GM19043 (cell line): Measurements from ENCODE around the gene EXOC6.

Source experiments
- ATAC-seq: cut with Tn5 transposase; IDR thresholded peaks from one replicate; pipeline ENCODE4 v1.9.1; 2021; ENCODE audit warnings: low read depth; ENCODE audit not compliant: unreplicated experiment

EXOC6 gene

GRCh38 chr10:92832121-92832520 lies 16.2 kb upstream of the EXOC6 start:
- no peak for ATAC-seq

- ATAC-seq: no peak
Observed at GRCh38 chr10:92832998-92833650, 15.2 kb upstream of the EXOC6 start.

GRCh38 chr10:92834331-92834730 lies 14.0 kb upstream of the EXOC6 start:
- no peak for ATAC-seq

- no peak for ATAC-seq
Observed at GRCh38 chr10:92834986-92835385, 13.3 kb upstream of the EXOC6 start.

- ATAC-seq: no peak
Observed at GRCh38 chr10:92837456-92837855, 10.9 kb upstream of the EXOC6 start.

GRCh38 chr10:92839191-92840085 lies 8.9 kb upstream of the EXOC6 start:
- no peak for ATAC-seq

GRCh38 chr10:92844746-92845145 lies 3.6 kb upstream of the EXOC6 start:
- ATAC-seq: no peak

GRCh38 chr10:92845921-92846320 lies 2.4 kb upstream of the EXOC6 start:
- ATAC-seq: no peak

GRCh38 chr10:92846344-92846743 lies 2.0 kb upstream of the EXOC6 start:
- no peak for ATAC-seq

- ATAC-seq: no peak
Observed at GRCh38 chr10:92846854-92847201, 1.5 kb upstream of the EXOC6 start.

- ATAC-seq: no peak
Observed at GRCh38 chr10:92847202-92847864, 987 bp upstream of the EXOC6 start.

- no peak for ATAC-seq
Observed at GRCh38 chr10:92848037-92848440, 281 bp upstream of the EXOC6 start.

GRCh38 chr10:92849234-92849525 lies 860 bp downstream of the EXOC6 start:
- no peak for ATAC-seq

GRCh38 chr10:92849576-92850090 lies 1.3 kb downstream of the EXOC6 start:
- no peak for ATAC-seq

GRCh38 chr10:92850185-92850584 lies 1.9 kb downstream of the EXOC6 start:
- ATAC-seq: no peak

- ATAC-seq: no peak
Observed at GRCh38 chr10:92851003-92851402, 2.7 kb downstream of the EXOC6 start.

- no peak for ATAC-seq
Observed at GRCh38 chr10:92855560-92855959, 7.2 kb downstream of the EXOC6 start.

- ATAC-seq: no peak
Observed at GRCh38 chr10:92857904-92858514, 9.7 kb downstream of the EXOC6 start.

GRCh38 chr10:92867235-92867634 lies 18.9 kb downstream of the EXOC6 start:
- no peak for ATAC-seq

- ATAC-seq: no peak
Observed at GRCh38 chr10:92868036-92868435, 19.7 kb downstream of the EXOC6 start.

- ATAC-seq: no peak
Observed at GRCh38 chr10:92868557-92868956, 20.2 kb downstream of the EXOC6 start.
